Measurements from ENCODE around the gene MEAK7. TPM values are rescaled to one million over a fixed set of nuclear protein-coding genes. Genes with fewer than 3 reads are reported as not detected.

Gene MEAK7
- total RNA-seq, 4 donors from 2014 or later = 20.3 to 29.1 (median 21.8) TPM

DNA sequence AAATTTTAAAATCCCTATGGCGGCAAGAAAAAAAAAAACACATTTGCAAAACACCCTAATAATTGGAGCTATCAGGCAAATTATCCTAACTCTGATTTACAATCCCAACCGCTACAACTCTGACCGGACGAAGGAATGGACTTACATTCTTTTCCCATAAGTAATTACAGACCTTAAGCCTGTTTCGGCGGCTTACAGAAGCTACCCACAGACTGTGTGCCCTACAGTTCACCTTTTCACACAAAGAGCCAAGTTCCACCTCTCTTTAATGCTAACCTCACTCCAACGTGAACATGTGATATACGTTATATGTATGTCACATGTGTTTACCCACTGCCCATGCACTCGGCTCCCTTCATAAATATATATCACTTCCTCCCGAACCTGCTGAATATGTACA is 8.7 kb upstream of the MEAK7 start:
- Histone ChIP-seq H3K4me3 (no peak overlapping the region), H3K9me3 (no peaks in the 10 kb centered on the region), H3K36me3 (no peaks in the 10 kb centered on the region), H3K27me3 (no peaks in the 10 kb centered on the region), H3K4me1 (no peaks in the 10 kb centered on the region), H3K27ac (no peak overlapping the region)
- in situ Hi-C loops (cut with MboI; ENCODE audit: low pct_ligation_motif_present in 1 of 4, low pct_unique_long_range_greater_than_20kb in 1 of 4, low sequenced_read_pairs in 3 of 4) = loop anchor here (5.0 to 25.0 kb wide), 5 partner anchors 109 to 224 kb away; no protein-coding TSS in a partner anchor
- TF ChIP-seq POLR2A (IDR thresholded peaks at IDR 0.05) (no peak), EP300 (IDR thresholded peaks at IDR 0.05; ENCODE audit: low read depth) (no peak), POLR2AphosphoS5 (IDR thresholded peaks at IDR 0.05) (no peak)
- TF ChIP-seq, protein P1, sequence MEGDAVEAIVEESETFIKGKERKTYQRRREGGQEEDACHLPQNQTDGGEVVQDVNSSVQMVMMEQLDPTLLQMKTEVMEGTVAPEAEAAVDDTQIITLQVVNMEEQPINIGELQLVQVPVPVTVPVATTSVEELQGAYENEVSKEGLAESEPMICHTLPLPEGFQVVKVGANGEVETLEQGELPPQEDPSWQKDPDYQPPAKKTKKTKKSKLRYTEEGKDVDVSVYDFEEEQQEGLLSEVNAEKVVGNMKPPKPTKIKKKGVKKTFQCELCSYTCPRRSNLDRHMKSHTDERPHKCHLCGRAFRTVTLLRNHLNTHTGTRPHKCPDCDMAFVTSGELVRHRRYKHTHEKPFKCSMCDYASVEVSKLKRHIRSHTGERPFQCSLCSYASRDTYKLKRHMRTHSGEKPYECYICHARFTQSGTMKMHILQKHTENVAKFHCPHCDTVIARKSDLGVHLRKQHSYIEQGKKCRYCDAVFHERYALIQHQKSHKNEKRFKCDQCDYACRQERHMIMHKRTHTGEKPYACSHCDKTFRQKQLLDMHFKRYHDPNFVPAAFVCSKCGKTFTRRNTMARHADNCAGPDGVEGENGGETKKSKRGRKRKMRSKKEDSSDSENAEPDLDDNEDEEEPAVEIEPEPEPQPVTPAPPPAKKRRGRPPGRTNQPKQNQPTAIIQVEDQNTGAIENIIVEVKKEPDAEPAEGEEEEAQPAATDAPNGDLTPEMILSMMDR (IDR thresholded peaks at IDR 0.05) = no peak
- WGBS, 2 donors (ENCODE audit: low coverage in 1 of 2) = 83 to 90% methylated on average over 10 of the region's 10 CpGs
- intact Hi-C loops (cut with DNase I; ENCODE audit: low total_unique reads) = loop anchor here (10.0 kb wide), 1 partner anchor 212 kb away; no protein-coding TSS in a partner anchor
- DNase-seq = no peak

DNA sequence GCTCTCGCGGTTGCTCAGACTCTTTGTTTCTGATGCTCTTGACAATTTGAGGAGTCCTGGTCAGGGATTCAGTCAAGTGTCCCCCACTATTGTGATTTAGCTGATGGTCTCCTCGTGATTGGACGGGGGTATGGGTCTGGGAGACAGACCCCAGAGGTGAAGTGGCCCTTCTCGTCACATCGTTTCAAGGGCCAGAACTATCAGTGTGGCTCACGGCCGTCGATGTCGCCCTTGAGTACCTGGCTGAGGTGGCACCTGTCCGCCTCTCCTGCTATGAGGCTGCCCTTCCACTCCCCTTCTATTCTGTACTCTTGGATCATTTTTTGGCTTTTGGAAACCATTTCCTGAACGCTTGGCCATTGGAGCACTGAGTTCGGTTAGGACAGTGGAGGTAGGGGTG is 7.4 kb upstream of the MEAK7 start:
- intact Hi-C loops (cut with DNase I; ENCODE audit: low total_unique reads) (loop anchor here (1.0 to 10.0 kb wide), 2 partner anchors 111 to 213 kb away; no protein-coding TSS in a partner anchor), in situ Hi-C loops (cut with MboI; ENCODE audit: low pct_ligation_motif_present in 1 of 4, low pct_unique_long_range_greater_than_20kb in 1 of 4, low sequenced_read_pairs in 3 of 4) (loop anchor here (5.0 to 25.0 kb wide), 5 partner anchors 110 to 225 kb away; no protein-coding TSS in a partner anchor)
- no peaks in the 10 kb centered on the region for H3K27me3 ChIP-seq
- no peak for DNase-seq
- no peaks in the 10 kb centered on the region for H3K36me3 ChIP-seq
- TF ChIP-seq EP300 (IDR thresholded peaks at IDR 0.05; ENCODE audit: low read depth) (no peak), POLR2AphosphoS5 (IDR thresholded peaks at IDR 0.05) (no peak), POLR2A (IDR thresholded peaks at IDR 0.05) (no peak)
- TF ChIP-seq, protein P1 (IDR thresholded peaks at IDR 0.05) = no peak
- H3K27ac ChIP-seq = no peak overlapping the region
- 76% methylated on average over 13 of the region's 13 CpGs; no CpG with 5 or more reads in 1 of the 2 donors for WGBS, 2 donors (ENCODE audit: low coverage in 1 of 2)
- H3K4me3 ChIP-seq = no peak overlapping the region
- peaks cover 0 to 2% (median under 1%) of the 10 kb centered on the region in 4 donors for H3K4me1 ChIP-seq
- no peaks in the 10 kb centered on the region for H3K9me3 ChIP-seq

DNA sequence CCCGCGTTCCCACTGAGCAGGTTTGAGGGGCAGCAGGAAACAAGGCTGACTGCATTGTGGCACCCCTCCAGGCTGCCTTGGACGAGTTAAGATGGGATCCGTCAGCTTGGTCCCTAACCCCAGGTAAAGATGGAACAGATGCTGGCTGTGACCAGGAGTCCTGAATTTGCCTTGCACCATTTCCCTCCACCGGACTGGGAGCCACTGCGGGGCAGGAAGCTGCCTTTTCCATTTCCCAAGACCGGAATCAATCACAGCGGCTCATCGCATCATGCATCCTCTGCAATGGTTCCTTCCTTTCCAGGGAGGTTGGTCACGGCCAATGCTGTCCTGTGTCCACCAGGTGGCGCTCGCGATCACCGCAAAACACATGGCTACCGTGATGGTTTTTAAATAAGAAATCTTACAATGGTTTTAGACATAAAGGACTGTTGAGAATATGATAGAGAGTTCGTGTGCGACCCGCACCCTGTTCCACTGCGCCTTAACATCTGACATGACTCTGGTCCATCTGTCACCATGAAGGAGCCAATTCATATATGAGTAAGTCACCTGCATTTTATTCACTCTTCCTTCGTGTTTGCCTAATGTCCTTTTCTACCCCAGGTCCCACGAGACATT is 6.8 kb upstream of the MEAK7 start:
- intact Hi-C loops (cut with DNase I; ENCODE audit: low total_unique reads) = loop anchor here (1.0 to 10.0 kb wide), 2 partner anchors 112 to 214 kb away; no protein-coding TSS in a partner anchor
- no peaks in the 10 kb centered on the region for H3K27me3 ChIP-seq
- H3K36me3 ChIP-seq = no peaks in the 10 kb centered on the region
- no peaks in the 10 kb centered on the region for H3K9me3 ChIP-seq
- DNase-seq = peak; percentile 88
- TF ChIP-seq EP300 (IDR thresholded peaks at IDR 0.05; ENCODE audit: low read depth) = no peak
- peak in 1 of 3 donors; percentile 26 for TF ChIP-seq POLR2AphosphoS5 (IDR thresholded peaks at IDR 0.05)
- TF ChIP-seq POLR2A (IDR thresholded peaks at IDR 0.05) = no peak
- TF ChIP-seq, protein P1 (IDR thresholded peaks at IDR 0.05) = peak; percentile 96 to 98 (median 98)
- H3K4me1 ChIP-seq = peaks cover 0 to 7% (median 2%) of the 10 kb centered on the region in 4 donors
- no peak overlapping the region for H3K4me3 ChIP-seq
- 5 to 10% methylated on average over 8 to 21 of the region's 21 CpGs for WGBS, 2 donors (ENCODE audit: low coverage in 1 of 2)
- H3K27ac ChIP-seq = no peak overlapping the region
- in situ Hi-C loops (cut with MboI; ENCODE audit: low pct_ligation_motif_present in 1 of 4, low pct_unique_long_range_greater_than_20kb in 1 of 4, low sequenced_read_pairs in 3 of 4) = loop anchor here (5.0 to 25.0 kb wide), 5 partner anchors 111 to 226 kb away; no protein-coding TSS in a partner anchor

DNA sequence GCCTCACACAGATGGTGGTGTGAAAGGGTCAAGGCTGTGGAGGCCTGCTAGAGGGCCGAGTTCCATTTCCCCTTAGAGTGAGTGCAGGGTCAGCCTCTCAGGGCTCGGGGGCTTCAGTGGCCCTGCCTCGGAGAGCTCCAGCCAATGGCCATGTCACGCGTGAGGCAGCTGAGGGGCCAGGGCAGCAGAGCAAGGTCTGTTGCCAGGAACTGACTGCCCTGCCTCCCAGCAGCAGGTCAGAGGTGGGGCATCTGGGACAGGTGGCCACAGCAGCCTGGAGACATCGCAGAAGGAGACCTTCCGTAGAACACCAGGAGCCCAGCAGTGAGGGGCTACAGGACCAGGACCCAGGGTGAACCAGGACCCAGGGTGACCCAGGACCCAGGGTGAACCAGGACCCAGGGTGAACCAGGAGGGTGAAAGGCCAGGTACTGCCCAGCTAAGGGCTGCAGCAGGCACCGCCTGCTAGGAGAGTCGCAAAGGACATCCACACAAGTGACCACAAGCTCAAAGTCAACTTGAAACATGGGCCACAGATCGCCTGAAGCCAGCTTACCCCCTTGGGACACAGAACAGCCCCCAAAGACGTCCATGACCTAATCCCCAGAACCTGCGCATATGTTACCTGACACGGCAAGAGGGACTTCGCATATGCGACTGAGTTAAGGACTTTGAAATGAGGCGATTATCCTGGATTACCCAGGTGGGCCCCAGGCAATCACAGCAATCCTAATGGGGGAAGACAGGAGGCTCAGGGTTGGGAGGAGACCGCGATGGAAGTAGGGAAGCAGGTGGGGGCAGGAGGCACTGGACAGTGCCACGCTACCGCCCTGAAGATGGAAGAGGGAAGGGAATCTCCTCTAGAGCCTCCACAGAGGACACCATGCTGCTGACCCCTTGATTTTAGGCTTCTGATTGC is 4.8 kb upstream of the MEAK7 start:
- intact Hi-C loops (cut with DNase I; ENCODE audit: low total_unique reads) = no loop called here
- no peak for DNase-seq
- Histone ChIP-seq H3K27ac (no peak overlapping the region), H3K9me3 (no peaks in the 10 kb centered on the region), H3K27me3 (no peaks in the 10 kb centered on the region), H3K4me3 (no peak overlapping the region), H3K4me1 (peaks cover 8 to 23% (median 15%) of the 10 kb centered on the region in 4 donors), H3K36me3 (no peaks in the 10 kb centered on the region)
- WGBS, 2 donors (ENCODE audit: low coverage in 1 of 2) = 90% methylated on average over 19 of the region's 20 CpGs; no CpG with 5 or more reads in 1 of the 2 donors
- in situ Hi-C loops (cut with MboI; ENCODE audit: low pct_ligation_motif_present in 1 of 4, low pct_unique_long_range_greater_than_20kb in 1 of 4, low sequenced_read_pairs in 3 of 4) = loop anchor here in 2 of 4 donors (25.0 kb wide), 2 partner anchors 203 to 228 kb away; no protein-coding TSS in a partner anchor
- TF ChIP-seq POLR2AphosphoS5 (IDR thresholded peaks at IDR 0.05) = no peak
- TF ChIP-seq EP300 (IDR thresholded peaks at IDR 0.05; ENCODE audit: low read depth) = no peak
- TF ChIP-seq, protein P1 (IDR thresholded peaks at IDR 0.05) = no peak
- TF ChIP-seq POLR2A (IDR thresholded peaks at IDR 0.05) = no peak

All from transverse colon (tissue), 4 donors.